GM06990 (cell line): ENCODE measurements around the gene DISC1.

Experiments
- DNase-seq: peaks from one replicate; pipeline ENCODE4 v3.0.0-alpha.2; 2011; ENCODE audit not compliant: insufficient read length; ENCODE audit errors: extremely low read depth
- H3K27me3 ChIP-seq: replicated peaks from 2 replicates; pipeline ENCODE4 v1.6.0; 2011; ENCODE audit warnings: low read length; ENCODE audit not compliant: control insufficient read depth, insufficient read depth
- H3K36me3 ChIP-seq: 2 replicates; pipeline ENCODE4 v1.5.1; 2011; ENCODE audit warnings: low read length; ENCODE audit not compliant: control insufficient read depth, insufficient read depth
- H3K4me3 ChIP-seq: replicated peaks from 2 replicates; pipeline ENCODE4 v1.5.1; 2011; ENCODE audit warnings: low read depth, mild to moderate bottlenecking, control low read depth, low read length
- TF ChIP-seq, protein P1 (sequence below): IDR thresholded peaks from 2 replicates; pipeline ENCODE4 v1.5.1; 2011; ENCODE audit warnings: low read length, control low read depth, mild to moderate bottlenecking, inconsistent platforms; ENCODE audit not compliant: insufficient read depth, poor library complexity, severe bottlenecking

Gene DISC1

GRCh38 chr1:232020352-232020751 lies 393.8 kb downstream of the DISC1 start:
- TF ChIP-seq, protein P1, sequence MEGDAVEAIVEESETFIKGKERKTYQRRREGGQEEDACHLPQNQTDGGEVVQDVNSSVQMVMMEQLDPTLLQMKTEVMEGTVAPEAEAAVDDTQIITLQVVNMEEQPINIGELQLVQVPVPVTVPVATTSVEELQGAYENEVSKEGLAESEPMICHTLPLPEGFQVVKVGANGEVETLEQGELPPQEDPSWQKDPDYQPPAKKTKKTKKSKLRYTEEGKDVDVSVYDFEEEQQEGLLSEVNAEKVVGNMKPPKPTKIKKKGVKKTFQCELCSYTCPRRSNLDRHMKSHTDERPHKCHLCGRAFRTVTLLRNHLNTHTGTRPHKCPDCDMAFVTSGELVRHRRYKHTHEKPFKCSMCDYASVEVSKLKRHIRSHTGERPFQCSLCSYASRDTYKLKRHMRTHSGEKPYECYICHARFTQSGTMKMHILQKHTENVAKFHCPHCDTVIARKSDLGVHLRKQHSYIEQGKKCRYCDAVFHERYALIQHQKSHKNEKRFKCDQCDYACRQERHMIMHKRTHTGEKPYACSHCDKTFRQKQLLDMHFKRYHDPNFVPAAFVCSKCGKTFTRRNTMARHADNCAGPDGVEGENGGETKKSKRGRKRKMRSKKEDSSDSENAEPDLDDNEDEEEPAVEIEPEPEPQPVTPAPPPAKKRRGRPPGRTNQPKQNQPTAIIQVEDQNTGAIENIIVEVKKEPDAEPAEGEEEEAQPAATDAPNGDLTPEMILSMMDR = no peak
- no peak for DNase-seq
- Histone ChIP-seq H3K36me3 (no peaks in the 10 kb centered on the region), H3K4me3 (no peak overlapping the region), H3K27me3 (no peaks in the 10 kb centered on the region; the same call in 1 of the 2 replicates)

DNA sequence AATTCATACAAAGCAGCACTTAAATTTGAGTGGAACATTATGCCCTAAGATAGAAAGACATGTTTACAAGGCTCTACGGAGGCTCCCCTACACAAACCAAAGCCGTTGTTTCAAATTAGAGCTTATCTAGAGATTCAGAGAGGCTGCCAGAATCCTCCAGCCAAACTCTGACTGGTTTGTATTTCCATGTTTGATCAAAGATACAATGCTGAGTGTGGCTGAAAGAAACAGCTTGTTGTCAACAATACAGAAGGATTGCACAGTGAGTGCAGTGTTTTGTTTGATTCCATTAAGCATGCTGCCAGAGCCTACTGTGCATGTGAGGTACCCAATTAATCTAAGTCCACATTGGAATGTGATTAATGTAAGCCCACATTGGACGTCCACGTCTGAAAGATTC lies 402.7 kb downstream of the DISC1 start:
- no peaks in the 10 kb centered on the region for H3K36me3 ChIP-seq
- DNase-seq = no peak
- TF ChIP-seq, protein P1 = no peak
- H3K27me3 ChIP-seq = no peaks in the 10 kb centered on the region
- H3K4me3 ChIP-seq = no peak overlapping the region

DNA sequence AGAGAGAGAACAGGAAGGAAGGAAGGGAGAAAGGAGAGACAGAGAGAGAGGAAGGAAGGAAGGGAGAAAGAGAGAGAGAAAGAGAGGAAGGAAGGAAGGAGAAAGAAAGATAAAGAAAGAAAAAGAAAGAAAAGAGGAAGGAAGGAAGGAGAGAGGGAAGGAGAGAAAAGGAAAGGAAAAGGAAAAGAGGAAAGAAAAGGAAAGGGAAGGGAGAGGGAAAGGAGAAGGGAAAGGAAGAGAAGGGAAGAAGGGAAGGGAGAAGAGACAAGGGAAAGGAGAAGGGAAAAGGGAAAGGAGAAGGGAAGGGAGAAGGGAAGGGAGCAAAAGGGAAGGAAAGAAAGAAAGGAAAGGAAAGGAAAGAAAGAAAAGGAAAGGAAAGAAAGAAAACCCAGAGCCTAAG lies 404.6 kb downstream of the DISC1 start:
- Histone ChIP-seq H3K27me3 (no peaks in the 10 kb centered on the region), H3K4me3 (no peak overlapping the region), H3K36me3 (no peaks in the 10 kb centered on the region)
- TF ChIP-seq, protein P1 = no peak
- no peak for DNase-seq

DNA sequence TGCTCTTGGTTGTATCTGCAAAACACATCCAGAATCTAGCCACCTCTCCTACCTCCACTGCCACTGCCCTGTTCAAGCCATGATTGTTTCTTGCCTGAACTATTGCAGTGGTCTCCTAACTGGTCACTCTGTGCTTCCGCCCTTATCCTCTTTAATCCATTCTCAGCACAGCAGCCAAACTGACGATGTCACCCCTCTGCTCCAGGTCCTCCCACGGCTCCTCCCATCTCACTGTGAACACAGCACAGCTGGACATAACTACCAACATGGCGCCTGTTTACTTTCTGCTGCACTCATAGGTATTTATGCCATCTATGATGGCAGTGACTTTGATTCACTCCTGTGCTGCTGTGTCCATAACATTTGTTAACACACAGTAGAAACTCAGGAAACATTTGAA lies 406.7 kb downstream of the DISC1 start:
- Histone ChIP-seq H3K36me3 (no peaks in the 10 kb centered on the region), H3K27me3 (no peaks in the 10 kb centered on the region), H3K4me3 (no peak overlapping the region)
- no peak for DNase-seq
- TF ChIP-seq, protein P1 = no peak

- H3K4me3 ChIP-seq = no peak overlapping the region
- TF ChIP-seq, protein P1 = no peak
- H3K27me3 ChIP-seq = no peaks in the 10 kb centered on the region
- no peaks in the 10 kb centered on the region for H3K36me3 ChIP-seq
- no peak for DNase-seq
Measured at GRCh38 chr1:232034556-232034955, 408.0 kb downstream of the DISC1 start.
